GM18870 (cell line): Measurements from ENCODE around the gene ADCY5.

Experiments used
- ATAC-seq: cut with Tn5 transposase; IDR thresholded peaks from one replicate; pipeline ENCODE4 v1.9.1; 2021; ENCODE audit warnings: moderate library complexity; ENCODE audit not compliant: unreplicated experiment

The ADCY5 gene

DNA sequence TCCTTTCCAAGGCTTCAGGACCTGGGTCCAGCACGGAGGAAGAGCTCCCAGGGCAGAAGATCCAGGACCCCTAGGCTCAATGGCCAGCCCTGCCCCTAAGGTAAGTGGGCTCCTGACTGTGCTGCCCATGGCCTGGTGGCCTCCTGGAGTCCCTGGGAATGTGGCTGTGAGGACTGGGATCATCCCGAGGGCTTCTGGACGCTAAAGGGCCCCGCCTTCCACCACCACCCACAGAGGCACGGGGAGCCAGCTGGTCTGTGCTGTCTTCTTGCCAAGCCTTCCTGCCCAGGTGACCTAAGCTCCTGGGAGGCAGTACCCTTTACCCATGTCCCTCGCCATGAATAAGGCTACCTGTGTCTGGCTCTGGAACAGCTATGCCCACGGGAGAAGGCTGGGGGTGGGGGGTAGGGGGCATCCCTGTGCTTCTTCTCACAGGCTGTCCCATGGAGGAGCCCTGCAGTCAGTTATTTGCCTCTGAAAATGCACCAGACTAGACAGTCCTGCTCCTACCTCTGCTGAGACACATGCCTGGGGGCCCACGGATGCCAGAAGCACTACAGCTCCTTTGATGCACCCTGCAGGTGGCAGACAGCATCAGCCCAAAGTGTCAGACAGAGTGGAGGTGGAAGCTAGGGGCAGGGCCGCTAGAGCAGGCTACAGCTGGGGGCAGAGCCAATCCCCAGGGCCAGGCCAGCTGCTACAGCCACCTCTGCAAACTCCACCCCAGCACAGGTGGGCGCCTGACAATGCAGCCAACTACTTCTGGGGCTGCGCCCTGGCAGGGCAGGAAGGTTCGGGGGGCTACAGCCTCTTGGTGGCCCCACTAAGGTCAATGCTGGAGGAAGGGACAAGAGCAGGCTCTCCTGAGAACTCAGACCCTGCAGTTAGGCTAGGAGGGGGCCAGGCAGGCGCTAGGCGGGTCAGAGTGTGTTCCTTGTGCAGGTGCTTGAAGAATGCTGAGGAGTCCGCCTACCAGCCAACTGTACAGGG, 156.3 kb downstream of the ADCY5 start:
- no peak for ATAC-seq

DNA sequence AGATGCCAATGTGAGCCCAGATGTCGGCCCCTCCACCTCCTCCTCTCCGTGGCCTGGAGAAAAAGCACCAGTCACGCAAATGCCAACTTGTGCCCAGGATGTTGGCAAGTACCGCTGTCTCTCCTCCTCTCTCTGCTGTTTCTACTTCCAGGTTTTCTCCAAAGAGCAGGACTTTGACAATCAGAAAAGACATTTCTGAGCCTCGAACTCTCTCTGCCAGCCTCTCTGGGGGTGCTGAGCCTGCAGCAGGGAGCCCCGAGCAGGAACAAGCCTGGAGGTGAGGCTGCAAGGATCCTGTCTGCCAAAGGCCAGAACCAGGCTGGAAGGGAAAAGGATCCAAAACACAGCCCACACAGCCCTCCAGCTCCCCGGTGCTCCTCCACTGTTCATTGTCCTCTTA, 157.5 kb downstream of the ADCY5 start:
- no peak for ATAC-seq

DNA sequence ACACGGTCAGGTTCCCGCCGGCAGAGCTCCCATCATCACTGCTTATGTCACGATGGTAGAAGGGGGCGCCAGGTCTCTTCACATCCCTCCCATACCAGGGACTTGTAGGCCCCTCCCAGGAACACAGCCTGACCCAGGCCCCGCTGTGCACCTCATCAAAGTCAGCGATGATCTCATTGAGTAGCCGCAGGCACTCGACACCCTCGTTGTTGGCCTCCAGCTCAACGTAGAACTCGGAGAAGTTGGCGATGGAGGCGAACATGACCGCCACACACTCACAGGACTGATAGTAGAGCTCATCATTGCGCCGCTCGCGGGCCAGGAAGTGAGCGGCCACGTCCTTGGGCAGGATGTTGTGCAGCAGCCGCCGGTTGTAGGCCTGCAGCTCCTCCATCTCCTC, 157.9 kb downstream of the ADCY5 start:
- no peak for ATAC-seq

DNA sequence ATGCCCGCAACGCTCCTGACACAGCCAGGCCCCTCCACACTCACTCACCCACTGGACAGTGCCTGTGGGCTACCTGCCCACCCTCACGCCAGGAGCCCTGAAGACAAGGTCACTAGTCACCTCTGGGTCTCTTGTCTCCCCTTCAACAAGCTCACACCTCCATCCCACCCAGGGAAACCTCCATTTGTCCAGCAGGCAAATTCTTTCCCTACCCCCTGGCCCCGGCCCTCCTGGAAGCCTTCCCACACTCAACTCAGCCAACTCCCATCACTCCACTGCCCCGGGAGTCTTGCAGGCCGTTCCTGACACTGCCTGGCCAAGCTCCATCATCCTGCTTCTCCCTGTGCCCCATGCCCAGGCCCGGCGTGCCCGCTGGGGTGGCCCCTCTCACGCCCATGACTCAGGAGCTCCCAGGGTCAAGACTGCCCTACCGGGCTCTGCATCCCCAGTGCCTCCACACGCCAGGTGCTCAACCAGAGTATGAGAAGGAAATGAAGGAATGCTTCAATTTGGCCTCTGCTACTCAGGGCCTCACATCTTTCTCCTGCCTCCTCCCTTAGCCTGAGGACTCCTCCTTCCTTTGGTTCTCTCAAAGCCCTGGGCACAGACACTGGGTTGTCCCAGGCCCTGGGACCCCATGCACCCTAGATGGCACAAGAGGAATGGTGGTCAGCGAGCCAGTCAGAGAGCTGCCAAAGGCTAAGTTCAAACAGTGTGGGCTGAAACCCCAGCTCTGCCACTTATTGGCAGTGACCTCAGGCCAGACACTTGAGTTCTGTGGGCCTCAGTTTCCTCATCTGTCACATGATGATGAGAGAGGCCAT, 158.6 kb downstream of the ADCY5 start:
- no peak for ATAC-seq

DNA sequence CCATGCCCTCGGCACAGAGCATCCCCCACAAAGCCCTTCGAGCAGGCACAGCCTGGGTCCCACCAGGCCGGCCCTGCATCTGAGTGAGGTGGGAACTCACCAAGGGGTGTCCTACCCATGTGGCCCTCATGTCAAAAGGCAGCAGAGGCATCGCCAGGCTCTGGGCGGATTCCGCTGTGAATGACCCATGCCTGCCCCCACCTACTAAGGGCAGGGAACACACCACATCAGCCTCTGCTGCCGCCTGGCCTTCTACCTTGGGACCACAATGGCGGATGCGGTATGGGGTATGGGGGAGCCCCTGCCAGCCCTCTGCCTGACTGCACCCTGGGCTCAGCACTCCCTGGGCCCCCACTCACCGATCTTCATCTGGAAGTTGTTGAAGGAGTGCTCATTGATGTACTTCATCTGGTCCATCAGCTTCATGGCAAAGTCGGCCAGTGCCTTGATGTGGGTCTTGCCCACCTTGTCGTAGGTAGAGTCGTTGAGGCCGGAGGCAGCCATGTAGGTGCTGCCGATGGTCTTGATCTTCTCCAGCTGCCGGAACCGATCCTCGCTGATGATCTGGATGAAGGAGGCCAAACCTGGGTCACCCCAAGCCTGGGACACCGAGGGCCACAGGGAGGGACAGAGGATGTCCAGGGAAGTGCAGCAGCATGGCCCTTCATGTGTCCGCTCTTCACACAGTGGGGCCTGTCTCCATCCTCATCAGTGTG, 159.3 kb downstream of the ADCY5 start:
- ATAC-seq: no peak

DNA sequence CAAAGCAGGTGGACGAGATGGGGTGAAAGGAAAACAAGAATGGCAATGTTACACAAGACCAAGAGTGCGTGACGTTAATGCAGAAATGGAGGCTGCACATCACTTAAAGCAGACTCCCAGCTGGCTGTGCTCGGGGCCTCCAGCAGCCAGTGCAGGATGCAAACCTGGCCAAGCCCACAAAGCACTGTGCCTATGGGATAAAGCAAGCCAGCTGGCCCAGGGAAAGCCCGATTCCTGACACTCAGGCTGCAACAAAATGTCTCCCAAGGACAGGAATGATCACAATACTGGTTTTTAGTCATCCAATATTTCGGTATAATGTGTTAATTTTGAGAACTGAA, 161.0 kb downstream of the ADCY5 start:
- ATAC-seq: no peak

DNA sequence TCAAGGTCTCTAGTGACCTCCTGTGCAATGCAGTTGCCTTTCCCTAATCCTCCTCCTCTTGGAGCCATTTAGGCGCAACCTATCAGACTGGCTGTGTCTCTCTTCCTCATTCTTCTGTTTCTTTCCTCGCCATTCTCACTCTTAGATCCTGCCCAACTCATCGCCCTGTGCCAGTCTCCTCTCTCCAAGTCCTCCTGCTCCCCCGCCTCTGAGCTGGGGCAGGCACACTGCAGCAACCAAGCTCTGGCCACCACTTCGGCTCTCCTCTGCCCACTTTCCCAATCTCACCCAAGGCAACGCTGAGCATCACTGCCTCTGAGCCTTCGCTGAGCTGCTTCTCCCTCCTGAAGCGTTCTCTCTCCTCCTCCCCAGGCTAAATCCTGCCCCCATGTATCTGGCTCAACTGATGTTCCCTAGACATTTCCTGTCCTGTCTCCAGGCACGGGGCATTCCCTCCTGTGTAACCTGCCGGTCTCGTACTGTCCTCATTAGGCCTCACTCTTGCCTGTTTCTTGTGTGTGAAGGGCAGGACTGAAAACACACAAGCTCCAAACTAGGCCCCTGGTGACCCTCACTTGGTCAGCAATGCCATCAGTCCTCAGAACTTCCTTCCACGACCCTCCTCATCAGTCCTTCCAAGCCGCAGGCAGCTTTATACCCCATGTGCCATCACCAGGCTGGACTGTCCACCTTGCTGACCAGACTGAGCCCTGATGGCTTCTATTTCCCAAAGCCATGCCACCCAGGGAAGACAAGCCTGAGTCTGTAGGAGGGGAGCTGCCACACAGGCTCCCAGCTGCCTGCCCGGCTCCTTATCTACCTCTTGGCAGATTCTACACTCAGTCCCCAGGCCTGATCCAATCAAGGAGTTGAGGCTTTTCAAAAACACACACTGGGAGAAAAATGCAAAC, 161.6 kb downstream of the ADCY5 start:
- no peak for ATAC-seq

DNA sequence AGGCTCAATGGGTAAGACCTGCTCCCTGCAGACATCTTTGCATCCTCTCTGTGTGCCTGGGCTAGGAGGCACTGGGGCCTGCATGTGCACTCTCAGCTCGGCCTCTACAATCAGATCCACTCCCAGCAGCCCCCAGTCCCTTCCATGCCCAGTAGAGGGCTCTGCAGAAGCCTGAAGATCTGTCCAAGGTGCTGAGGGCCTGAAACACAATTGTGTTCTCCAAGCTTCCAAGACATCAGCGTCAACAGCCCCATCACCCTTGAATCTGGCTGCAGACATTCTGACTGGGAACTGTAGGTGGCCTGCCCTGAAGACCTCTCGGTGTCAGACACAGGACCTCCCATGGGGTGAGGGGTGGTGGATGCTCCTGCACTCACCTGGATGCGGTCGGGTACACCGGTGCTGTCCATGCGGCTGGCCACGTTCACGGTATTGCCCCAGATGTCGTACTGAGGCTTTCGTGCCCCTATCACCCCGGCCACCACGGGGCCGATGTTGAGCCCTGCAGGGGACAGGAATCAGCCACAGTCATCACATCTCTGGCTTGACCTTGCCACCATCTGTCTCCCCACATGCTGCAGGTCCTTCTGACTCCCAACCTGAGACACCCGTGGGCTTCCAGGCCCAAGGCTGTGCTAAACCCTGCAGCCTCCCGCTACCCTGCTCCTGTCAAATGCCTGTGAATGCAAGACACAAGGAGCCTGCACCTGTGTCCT, 162.4 kb downstream of the ADCY5 start:
- ATAC-seq: no peak

DNA sequence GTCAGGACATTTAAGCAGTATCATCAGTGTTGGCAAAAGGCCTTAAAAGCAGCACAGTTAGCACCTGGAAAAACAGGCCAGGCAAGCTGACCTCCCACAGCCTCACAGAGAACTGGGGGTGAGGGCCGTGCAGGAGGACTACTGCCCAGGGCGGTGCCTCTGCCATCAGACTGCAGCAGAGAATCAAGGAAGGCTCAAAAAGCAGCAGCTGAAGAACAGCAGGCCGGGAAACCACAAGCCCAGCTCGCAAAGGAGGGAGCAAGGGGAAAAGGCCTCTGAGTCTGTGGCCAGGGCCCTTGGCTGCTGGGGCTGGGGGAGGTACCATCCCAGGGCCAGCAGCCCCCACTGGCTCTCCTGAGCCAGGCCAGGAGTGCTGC, 163.0 kb downstream of the ADCY5 start:
- ATAC-seq: no peak

DNA sequence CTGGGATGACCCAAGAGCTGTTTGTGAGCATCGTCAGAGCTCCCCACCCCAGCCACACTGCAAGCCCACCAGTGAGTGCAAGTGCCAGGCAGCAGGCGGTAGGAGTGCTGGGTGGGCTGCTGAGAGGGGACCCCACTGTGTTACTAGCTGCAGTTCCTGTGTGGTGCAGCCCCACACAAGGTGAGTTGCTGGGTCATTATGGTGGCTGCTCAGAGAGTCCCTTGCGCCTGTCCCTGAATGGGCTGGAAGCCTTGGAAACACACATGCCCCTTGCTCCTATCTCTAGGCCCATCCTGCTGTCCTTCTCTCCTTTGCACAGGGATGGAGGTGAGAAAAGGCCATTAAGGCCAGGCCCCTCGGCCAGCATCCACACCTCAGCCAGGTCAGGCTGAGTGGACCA, 163.4 kb downstream of the ADCY5 start:
- ATAC-seq: no peak

DNA sequence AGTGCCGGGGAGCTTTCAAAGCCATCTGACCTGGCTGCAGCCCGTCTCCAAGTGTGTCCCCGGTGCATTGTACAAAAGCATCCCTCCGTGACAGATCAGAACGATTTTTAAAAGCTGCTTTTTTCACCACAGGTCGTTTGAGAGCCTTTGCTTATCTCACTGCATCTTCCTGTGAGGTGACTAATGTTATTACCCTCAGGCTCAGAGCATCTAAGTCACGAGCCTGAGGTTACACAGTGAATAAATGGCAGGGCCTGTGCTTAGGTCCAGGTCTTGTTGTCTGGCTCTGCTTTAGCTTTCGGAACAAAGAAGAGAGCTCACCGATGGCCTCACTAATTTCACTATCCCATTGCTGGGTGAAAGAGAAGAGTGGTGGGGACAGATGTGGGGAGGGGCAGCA, 163.8 kb downstream of the ADCY5 start:
- ATAC-seq: no peak

DNA sequence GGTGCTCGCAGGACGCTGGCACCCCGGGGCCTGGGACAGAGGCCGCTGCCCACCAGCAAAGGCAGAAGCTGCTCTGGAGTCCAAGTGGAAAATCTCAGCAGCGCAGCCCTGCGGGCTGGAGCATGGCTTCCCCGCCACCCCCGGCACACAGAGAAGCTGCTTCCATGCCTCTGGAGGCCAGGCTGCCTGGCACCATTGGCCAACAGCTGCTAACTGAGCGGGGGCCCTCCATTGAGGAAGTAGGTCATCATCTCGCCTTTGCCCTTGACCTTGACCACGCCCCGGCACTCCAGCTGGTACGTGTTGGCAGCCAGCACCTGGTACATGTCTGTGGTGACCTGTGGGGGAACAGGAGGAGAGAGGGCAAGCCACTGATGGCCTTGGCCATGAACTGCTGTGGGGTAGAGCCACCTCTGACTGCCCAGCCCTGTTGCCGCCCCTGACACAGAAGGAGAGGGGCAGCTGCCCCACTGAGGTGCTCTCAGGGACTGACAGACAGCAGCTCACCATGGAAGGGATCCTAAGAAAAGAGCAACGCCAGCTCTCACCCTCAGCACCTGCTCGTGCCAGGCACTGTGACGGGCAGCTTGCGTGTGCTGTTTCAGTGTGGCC, 164.4 kb downstream of the ADCY5 start:
- no peak for ATAC-seq

DNA sequence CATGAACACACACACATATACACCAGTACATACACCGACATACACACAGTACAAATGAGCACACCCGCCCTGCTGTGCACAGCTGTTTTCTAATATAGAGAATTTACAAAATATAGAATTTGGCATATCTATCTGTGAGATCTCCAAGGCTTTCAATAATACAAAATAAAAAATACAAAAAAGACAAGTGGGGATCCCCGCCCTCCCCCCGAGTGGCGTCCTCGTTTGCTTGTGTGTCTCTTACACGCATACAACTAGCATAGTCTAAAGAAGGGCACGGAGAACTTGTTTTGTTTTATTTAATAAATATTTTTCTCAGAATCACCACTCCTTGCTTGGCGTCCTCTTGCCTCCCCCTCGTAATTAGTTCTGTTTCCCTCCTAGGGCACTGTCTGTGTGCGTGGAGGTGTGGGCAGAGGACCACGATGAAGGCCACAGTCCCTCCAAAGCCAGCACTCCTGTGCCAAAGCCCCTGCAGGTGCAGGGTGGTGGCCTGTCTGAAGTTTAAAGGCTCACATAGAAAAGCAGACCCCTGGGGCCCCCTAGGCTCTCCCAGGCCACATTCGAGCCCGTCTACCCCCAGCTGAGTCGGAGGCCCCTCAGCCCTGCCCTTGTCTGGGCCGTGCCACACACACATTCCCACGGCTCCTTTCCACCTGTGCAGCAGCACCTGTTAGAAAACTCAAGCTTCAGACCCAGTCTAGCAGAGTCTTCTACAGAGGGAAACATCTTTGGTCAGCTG, 165.1 kb downstream of the ADCY5 start:
- no peak for ATAC-seq

DNA sequence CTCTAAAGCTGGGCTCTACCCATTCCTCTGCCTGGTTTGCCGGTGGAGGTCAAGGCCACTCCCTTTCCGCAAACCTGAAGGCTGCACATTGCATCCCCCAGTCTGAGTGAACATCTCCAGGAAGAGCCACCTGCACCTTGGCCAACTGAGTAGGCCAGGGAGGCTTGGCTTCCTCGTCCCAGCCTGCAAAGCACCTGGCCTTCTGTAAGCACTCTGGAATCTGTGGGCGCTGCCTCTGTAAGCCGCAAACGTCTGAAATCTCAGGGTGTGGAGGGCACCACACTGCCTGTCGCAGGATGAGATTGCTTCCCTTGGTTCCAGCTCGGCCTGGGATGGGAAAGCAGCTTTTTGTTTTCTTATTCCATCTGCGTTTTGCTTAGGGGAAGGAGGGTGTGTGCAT, 165.8 kb downstream of the ADCY5 start:
- no peak for ATAC-seq

DNA sequence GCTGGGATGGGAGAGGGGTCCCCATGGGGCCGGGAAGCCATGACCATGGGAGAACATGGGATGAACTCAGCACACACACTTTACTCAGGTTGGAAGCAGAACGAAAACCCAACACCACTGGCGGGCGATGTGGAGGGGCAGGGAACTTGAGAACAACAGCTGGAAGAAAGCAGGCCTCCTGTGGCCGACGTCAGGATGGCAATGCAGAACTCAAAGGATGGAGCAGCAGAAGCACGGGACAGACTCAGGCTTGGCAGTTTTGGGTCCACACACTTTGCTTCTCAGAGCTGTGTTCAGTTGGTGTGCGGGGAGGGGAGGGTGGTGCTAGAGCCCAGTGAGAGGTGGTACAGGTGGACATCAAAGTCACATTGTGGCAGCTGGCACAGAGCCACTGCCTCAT, 166.4 kb downstream of the ADCY5 start:
- ATAC-seq: no peak

DNA sequence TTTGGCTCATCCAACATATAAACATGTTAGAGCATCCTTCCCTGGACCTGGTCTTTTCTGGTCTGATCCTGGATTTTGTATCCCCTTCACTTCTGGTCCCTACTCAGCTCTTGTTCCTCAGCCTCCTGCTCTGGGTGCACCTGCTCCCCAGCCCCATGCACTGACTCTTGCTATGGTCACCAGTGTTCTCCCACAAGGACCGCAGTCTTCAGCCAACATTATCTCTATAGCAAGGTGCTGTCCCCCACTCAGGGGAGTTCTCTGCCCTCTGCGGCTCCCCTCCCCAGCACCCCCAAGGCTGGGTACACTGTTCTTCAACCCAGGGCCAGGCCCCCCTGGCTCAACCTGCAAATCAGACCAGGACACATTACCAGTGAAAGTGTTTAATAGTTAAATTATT, 167.0 kb downstream of the ADCY5 start:
- no peak for ATAC-seq

DNA sequence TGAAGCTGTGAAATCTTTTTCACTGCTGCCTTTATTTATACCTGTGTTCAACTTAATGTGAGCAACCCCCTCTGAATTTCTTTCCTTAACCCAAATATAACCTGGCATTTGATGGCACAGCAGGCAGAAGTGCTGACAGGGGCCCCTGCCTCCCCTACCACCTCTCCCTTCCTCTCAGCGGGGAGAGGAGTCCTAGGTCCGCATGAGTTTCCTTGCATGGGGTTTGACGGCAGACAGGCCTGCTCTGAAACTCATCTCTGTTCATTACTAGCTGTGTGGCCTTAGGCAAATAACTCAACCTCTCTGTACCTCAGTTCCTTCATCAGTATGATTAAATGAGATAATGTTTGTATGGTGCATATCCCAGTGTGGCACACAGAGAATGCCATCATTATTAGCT, 167.5 kb downstream of the ADCY5 start:
- no peak for ATAC-seq

DNA sequence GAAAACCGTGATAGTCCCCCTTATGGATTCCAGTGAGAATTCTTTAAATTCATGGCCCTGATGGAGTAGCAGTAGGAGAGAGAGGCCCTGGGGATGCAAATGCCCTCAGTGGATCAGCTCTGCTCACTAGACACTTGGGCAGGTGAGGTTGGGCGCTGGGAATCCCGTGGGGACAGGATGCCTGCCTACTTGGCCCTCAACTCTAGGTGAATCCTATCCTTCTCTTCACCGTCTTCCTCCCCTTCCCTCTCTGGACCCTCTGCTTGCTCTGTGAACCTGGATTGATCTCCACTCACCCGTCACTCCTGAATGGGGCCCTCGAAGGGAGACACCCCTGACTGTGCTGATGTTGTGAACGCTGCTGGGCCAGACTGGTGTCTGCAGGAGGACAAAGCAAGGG, 169.8 kb downstream of the ADCY5 start:
- ATAC-seq: no peak

DNA sequence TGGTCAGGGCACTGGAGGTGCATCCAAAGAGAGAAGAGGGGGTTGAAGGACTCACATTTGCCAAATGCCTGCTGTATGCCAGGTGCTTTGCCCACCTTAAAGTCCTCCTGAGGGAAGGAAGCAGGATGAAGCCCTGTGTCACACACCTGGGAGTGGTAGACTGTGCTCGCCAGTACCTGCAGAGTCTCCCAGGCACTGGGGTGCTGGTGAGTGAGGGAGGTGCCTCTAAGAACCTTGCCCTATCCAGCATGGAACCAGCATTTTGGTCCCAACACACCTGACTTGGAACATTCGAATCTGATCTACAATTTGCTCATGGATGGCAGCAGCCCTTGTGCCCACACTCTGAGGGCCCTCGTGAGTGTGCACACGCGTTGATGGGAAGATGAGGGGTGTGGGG, 170.4 kb downstream of the ADCY5 start:
- no peak for ATAC-seq
